ENCODE results near the gene RBM4. TPM values are rescaled to one million over a fixed set of nuclear protein-coding genes. Genes with fewer than 3 reads are reported as not detected.

The RBM4 gene
- total and polyA plus RNA-seq, 2 of the 13 experiments (the other 11 are each of a cell fraction or from before 2014, with no cell fraction given), result 126 to 136 TPM

DNA sequence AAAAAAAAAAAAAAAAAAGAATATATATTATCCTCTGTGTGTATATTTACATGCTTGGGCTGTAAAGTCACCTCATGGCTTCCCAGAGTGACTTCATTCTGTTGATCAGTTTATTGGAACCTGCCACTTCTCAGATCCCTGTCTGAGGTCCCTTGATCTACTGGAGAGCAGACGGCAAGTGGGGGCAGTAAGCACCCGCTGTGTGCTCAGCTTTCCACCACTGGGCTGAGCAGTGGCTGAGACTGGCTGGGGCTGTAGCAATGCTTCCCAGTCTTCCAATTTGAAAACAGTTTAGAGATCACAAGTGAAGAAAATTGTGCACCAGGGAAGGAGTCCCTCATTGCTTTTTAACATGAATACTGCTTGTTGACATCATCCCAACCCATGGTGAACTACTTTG is 46.1 kb downstream of the RBM4 start:
- WGBS (ENCODE audit: low lambda C conversion rate), result 83% methylated on average over 1 of the region's 2 CpGs
- ATAC-seq (no peak), FAIRE-seq (no peak), DNase-seq (ENCODE audit: low spot score) (no peak)
- Histone ChIP-seq H3K4me1 (ENCODE audit: insufficient read depth, low read length) (no peaks in the 10 kb centered on the region), H4K20me1 (ENCODE audit: insufficient read depth, low read length) (no peaks in the 10 kb centered on the region), H3K27me3 (ENCODE audit: control insufficient read depth in 1 of 2, insufficient read depth in 2 of 2, low read length in 2 of 2) (no peaks in the 10 kb centered on the region; a peak in 1 of 5 replicates), H3K4me2 (ENCODE audit: low read depth, low read length) (no peak overlapping the region), H3K9ac (ENCODE audit: insufficient read depth, low read depth, low read length) (no peak overlapping the region), H3K4me3 (replicated peaks in 1 of 3; ENCODE audit: insufficient read depth in 1 of 3, low read depth in 2 of 3, low read length in 3 of 3) (no peak overlapping the region), H3K36me3 (replicated peaks in 1 of 2; ENCODE audit: control insufficient read depth in 1 of 2, insufficient read depth in 2 of 2, low read length in 2 of 2) (no peaks in the 10 kb centered on the region), H3K79me2 (ENCODE audit: insufficient read depth, low read length) (no peaks in the 10 kb centered on the region), H2AFZ (ENCODE audit: low read length) (no peak overlapping the region), H3K9me3 (ENCODE audit: low read length) (no peaks in the 10 kb centered on the region), H3K27ac (ENCODE audit: extremely low read length, insufficient read depth, low read length) (no peak overlapping the region)
- CTCF ChIA-PET (ENCODE audit: low intra/inter-chr PET ratio, low total read pairs), result no interaction called here
- POLR2A ChIA-PET, result no interaction called here
- TF ChIP-seq FOXP1 (IDR thresholded peaks at IDR 0.05) (no peak), FOXP1 (CRISPR knock-in tag; IDR thresholded peaks at IDR 0.05) (no peak), KMT2B (CRISPR knock-in tag; IDR thresholded peaks at IDR 0.05) (no peak), FOXA1 (IDR thresholded peaks at IDR 0.05) (no peak), FOXA1 (CRISPR knock-in tag; IDR thresholded peaks at IDR 0.05) (no peak), FOSL1 (CRISPR knock-in tag; IDR thresholded peaks at IDR 0.05; ENCODE audit: borderline replicate concordance) (no peak), CEBPG (CRISPR knock-in tag; IDR thresholded peaks at IDR 0.05) (no peak), MTF2 (CRISPR knock-in tag; IDR thresholded peaks at IDR 0.05; ENCODE audit: borderline replicate concordance) (no peak), ZSCAN22 (CRISPR knock-in tag; IDR thresholded peaks at IDR 0.05) (no peak), PITX1 (CRISPR knock-in tag; IDR thresholded peaks at IDR 0.05) (no peak), TBX3 (IDR thresholded peaks at IDR 0.05; ENCODE audit: borderline replicate concordance) (no peak), FOXK1 (CRISPR knock-in tag; IDR thresholded peaks at IDR 0.05; ENCODE audit: borderline replicate concordance, low read depth) (no peak), ZFP36L1 (CRISPR knock-in tag; IDR thresholded peaks at IDR 0.05) (no peak), ZNF678 (CRISPR knock-in tag; IDR thresholded peaks at IDR 0.05) (no peak)
- TF ChIP-seq, protein P1, sequence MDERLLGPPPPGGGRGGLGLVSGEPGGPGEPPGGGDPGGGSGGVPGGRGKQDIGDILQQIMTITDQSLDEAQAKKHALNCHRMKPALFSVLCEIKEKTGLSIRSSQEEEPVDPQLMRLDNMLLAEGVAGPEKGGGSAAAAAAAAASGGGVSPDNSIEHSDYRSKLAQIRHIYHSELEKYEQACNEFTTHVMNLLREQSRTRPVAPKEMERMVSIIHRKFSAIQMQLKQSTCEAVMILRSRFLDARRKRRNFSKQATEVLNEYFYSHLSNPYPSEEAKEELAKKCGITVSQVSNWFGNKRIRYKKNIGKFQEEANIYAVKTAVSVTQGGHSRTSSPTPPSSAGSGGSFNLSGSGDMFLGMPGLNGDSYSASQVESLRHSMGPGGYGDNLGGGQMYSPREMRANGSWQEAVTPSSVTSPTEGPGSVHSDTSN (CRISPR knock-in tag; IDR thresholded peaks at IDR 0.05), result no peak
- TF ChIP-seq, protein P2, sequence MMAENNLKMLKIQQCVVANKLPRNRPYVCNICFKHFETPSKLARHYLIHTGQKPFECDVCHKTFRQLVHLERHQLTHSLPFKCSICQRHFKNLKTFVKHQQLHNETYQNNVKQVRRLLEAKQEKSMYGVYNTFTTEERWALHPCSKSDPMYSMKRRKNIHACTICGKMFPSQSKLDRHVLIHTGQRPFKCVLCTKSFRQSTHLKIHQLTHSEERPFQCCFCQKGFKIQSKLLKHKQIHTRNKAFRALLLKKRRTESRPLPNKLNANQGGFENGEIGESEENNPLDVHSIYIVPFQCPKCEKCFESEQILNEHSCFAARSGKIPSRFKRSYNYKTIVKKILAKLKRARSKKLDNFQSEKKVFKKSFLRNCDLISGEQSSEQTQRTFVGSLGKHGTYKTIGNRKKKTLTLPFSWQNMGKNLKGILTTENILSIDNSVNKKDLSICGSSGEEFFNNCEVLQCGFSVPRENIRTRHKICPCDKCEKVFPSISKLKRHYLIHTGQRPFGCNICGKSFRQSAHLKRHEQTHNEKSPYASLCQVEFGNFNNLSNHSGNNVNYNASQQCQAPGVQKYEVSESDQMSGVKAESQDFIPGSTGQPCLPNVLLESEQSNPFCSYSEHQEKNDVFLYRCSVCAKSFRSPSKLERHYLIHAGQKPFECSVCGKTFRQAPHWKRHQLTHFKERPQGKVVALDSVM (CRISPR knock-in tag; IDR thresholded peaks at IDR 0.05), result no peak
- TF ChIP-seq, protein P3, sequence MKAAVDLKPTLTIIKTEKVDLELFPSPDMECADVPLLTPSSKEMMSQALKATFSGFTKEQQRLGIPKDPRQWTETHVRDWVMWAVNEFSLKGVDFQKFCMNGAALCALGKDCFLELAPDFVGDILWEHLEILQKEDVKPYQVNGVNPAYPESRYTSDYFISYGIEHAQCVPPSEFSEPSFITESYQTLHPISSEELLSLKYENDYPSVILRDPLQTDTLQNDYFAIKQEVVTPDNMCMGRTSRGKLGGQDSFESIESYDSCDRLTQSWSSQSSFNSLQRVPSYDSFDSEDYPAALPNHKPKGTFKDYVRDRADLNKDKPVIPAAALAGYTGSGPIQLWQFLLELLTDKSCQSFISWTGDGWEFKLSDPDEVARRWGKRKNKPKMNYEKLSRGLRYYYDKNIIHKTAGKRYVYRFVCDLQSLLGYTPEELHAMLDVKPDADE (CRISPR knock-in tag; IDR thresholded peaks at IDR 0.05), result no peak
- intact Hi-C loops (cut with micrococcal nuclease; ENCODE audit: unreplicated experiment) (no loop called here), in situ Hi-C loops (cut with HindIII; ENCODE audit: extremely low pct_ligation_motif_present, low pct_unique_long_range_greater_than_20kb) (no loop called here)
- BruUV-seq (replicated peaks), result no TSS peak

All from HepG2 (cell line).